A375 (cell line): ENCODE data around the gene SDR9C7. TPM values are rescaled to one million over a fixed set of nuclear protein-coding genes. Genes with fewer than 3 reads are reported as not detected.

ENCODE experiments used
- total RNA-seq: library from RNA; depleted of rRNA; stranded (reverse); fragments of >200 nt; shearing (Covaris generic); gene quantifications from 2 replicates; pipeline ENCODE4 v1.2.3, GENCODE V29; 2014; rRNA removed

Gene SDR9C7
- not detected in 2 replicates for total RNA-seq

GRCh38 chr12:56933826-56934625 lies at the start of gene SDR9C7:
Gene SDR9C7 (minus strand): TSS chr12:56934408. CDS start chr12:56934261, 147 bp downstream.

GRCh38 chr12:56957229-56958052 lies 23.2 kb upstream of the SDR9C7 start, which contains the start of gene RDH16:
Gene RDH16 (minus strand): TSS chr12:56957608. CDS start chr12:56957462, 146 bp downstream.

Other genes starting within 250 kb of the SDR9C7 start
- 77.9 and 87.6 TPM in 2 replicates for gene PTGES3, start 246.1 kb downstream of the SDR9C7 start, total RNA-seq
- gene NACA, start 209.1 kb downstream of the SDR9C7 start, total RNA-seq: 2,087 and 2,258 TPM in 2 replicates
- gene PRIM1, start 182.1 kb downstream of the SDR9C7 start, total RNA-seq: 38.0 and 38.7 TPM in 2 replicates
- gene HSD17B6, start 171.1 kb downstream of the SDR9C7 start, total RNA-seq: 0.34 TPM in 1 of 2 replicates, not detected in the other
- gene RDH16, start 23.2 kb upstream of the SDR9C7 start, total RNA-seq: 0.08 and 0.42 TPM in 2 replicates
- 7.4 and 8.7 TPM in 2 replicates for gene ZBTB39, start 72.1 kb upstream of the SDR9C7 start, total RNA-seq
- not detected in 2 replicates for gene TAC3, start 82.1 kb upstream of the SDR9C7 start, total RNA-seq
- gene MYO1A, start 115.7 kb upstream of the SDR9C7 start, total RNA-seq: not detected in 2 replicates
- 13.0 and 14.4 TPM in 2 replicates for gene NEMP1, start 144.4 kb upstream of the SDR9C7 start, total RNA-seq
- gene NAB2, start 154.7 kb upstream of the SDR9C7 start, total RNA-seq: 59.3 and 61.1 TPM in 2 replicates
- gene STAT6, start 177.0 kb upstream of the SDR9C7 start, total RNA-seq: 39.1 and 41.4 TPM in 2 replicates
- 19.3 and 21.0 TPM in 2 replicates for gene LRP1, start 194.1 kb upstream of the SDR9C7 start, total RNA-seq
- not detected in 2 replicates for gene LRP1-AS, start 213.2 kb upstream of the SDR9C7 start, total RNA-seq